ENCODE data around the gene UBN1. TPM values are rescaled to one million over a fixed set of nuclear protein-coding genes. Genes with fewer than 3 reads are reported as not detected.
A peak's percentile ranks its signal among the peaks of the same experiment; 100 is the strongest.

Gene UBN1
- total and polyA plus RNA-seq, 8 donors: 31.3 to 41.1 (median 36.4) TPM

DNA sequence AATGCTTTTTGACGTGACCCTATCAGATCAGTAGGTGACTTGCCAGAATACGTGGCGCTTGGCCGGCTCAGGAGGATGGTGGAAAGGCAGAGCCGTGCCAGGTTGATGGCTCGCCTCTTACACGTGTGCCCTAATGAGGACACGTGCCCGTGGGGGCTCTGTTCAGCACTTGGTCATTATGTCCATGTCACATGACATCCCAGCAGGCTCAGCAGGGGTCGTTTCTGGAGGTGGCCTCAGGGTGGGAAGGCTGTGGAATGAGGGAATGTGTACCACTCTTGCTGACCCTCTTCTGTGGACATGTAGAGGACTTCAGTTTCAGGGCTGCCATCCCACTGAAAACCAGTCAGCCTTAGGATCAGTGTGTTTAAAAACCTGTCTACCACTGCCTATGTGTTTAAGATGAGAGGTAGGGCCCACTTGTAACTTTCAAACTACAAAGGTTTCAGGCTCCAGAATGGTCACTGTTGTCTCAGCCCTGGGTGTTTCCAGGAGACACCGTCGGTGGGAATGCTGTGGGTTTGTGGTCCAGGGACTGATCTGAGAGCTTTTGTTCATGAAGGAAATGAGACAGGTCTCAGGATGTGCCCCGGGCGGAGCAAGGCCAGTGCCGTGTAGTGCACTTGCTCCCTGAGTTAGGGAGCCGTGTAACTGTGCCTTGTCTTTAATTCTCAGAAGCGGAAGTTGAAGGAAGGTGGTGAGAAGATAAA is 12.1 kb downstream of the UBN1 start:
- no peak for ATAC-seq
- Histone ChIP-seq H3K27ac (no peak overlapping the region), H3K4me1 (peaks cover 0 to 35% of the 10 kb centered on the region in 2 donors), H3K27me3 (no peaks in the 10 kb centered on the region), H3K36me3 (peaks cover 0 to 82% of the 10 kb centered on the region in 2 donors), H3K9me3 (no peaks in the 10 kb centered on the region), H3K4me3 (no peak overlapping the region)
- TF ChIP-seq, protein P1, sequence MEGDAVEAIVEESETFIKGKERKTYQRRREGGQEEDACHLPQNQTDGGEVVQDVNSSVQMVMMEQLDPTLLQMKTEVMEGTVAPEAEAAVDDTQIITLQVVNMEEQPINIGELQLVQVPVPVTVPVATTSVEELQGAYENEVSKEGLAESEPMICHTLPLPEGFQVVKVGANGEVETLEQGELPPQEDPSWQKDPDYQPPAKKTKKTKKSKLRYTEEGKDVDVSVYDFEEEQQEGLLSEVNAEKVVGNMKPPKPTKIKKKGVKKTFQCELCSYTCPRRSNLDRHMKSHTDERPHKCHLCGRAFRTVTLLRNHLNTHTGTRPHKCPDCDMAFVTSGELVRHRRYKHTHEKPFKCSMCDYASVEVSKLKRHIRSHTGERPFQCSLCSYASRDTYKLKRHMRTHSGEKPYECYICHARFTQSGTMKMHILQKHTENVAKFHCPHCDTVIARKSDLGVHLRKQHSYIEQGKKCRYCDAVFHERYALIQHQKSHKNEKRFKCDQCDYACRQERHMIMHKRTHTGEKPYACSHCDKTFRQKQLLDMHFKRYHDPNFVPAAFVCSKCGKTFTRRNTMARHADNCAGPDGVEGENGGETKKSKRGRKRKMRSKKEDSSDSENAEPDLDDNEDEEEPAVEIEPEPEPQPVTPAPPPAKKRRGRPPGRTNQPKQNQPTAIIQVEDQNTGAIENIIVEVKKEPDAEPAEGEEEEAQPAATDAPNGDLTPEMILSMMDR (IDR thresholded peaks at IDR 0.05): no peak
- intact Hi-C loops (cut with DNase I): no loop called here
- DNase-seq: no peak

DNA sequence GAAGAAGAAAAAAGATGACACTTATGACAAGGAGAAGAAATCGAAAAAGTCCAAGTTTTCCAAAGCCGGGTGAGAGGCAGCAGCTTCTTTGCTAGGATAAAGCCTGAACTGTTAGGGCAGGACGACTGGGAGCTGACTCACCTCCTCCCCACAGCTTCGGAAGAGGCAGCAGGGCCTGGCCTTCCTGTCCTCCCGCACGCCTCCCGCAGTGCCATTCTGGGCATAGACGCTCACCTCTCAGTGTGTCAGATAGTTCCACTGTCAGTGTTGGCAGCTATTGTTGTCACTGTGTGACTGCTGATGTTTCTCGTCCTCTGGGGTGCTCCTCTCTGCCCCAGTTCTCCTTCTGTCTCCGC is 12.6 kb downstream of the UBN1 start:
- Histone ChIP-seq H3K9me3 (no peaks in the 10 kb centered on the region), H3K4me1 (peaks cover 0 to 40% of the 10 kb centered on the region in 2 donors), H3K27me3 (no peaks in the 10 kb centered on the region), H3K27ac (no peak overlapping the region), H3K36me3 (peaks cover 0 to 76% of the 10 kb centered on the region in 2 donors), H3K4me3 (no peak overlapping the region)
- DNase-seq (no peak), ATAC-seq (no peak)
- intact Hi-C loops (cut with DNase I): no loop called here
- TF ChIP-seq, protein P1 (IDR thresholded peaks at IDR 0.05): no peak

DNA sequence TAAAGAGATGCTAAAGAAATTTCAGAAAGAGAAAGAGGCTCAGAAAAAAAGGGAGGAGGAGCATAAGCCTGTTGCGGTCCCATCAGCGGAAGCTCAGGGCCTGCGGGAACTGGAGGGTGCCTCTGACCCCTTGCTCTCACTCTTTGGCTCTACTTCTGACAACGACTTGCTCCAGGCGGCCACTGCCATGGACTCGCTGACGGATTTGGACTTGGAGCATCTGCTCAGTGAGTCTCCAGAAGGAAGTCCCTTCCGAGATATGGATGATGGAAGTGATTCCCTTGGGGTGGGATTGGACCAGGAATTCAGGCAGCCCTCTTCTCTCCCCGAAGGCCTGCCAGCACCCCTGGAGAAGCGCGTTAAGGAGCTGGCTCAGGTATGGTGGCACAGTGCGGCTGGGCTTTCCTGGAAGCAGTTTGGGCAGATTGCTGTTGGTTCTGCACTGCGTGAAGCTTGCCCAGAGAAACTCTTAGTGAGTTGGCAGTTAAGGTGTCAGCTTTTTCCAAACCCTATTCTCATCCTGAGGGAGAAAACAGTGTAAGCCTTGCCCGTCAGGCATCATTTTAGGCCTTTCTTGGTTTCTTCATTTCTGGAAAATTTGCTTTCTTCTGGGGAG is 13.6 kb downstream of the UBN1 start:
- TF ChIP-seq, protein P1 (IDR thresholded peaks at IDR 0.05): no peak
- Histone ChIP-seq H3K36me3 (peaks cover 0 to 67% of the 10 kb centered on the region in 2 donors), H3K9me3 (no peaks in the 10 kb centered on the region), H3K27ac (no peak overlapping the region), H3K4me3 (no peak overlapping the region), H3K27me3 (no peaks in the 10 kb centered on the region), H3K4me1 (peaks cover 0 to 44% of the 10 kb centered on the region in 2 donors)
- intact Hi-C loops (cut with DNase I): no loop called here
- DNase-seq (no peak), ATAC-seq (no peak)

DNA sequence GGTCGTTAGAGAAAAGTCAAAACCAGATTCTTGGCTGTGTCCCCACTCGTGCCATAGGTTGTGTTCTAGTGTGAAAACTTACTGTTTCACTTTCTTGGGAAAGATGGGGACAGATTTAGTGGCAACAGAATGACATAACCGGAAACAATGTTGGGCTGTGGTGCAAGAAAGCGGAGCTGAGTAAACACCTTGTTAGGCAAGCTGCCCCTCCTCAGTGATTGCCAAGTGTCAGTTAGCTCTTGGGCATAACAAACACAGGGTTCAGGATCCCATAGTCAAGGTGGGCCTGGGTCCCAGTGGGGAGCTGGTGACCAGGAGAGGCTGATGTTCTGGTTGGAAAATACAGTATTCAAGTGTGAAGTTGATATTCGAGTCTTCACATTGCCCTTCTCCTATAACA is 15.4 kb downstream of the UBN1 start:
- DNase-seq (no peak), ATAC-seq (peak; percentile 71)
- Histone ChIP-seq H3K9me3 (no peaks in the 10 kb centered on the region), H3K27ac (peak overlapping the region in 1 of 2 donors; percentile 71), H3K4me1 (peaks cover 0 to 44% of the 10 kb centered on the region in 2 donors), H3K27me3 (no peaks in the 10 kb centered on the region), H3K4me3 (no peak overlapping the region), H3K36me3 (peaks cover 0 to 61% of the 10 kb centered on the region in 2 donors)
- TF ChIP-seq, protein P1 (IDR thresholded peaks at IDR 0.05): no peak
- intact Hi-C loops (cut with DNase I): no loop called here

DNA sequence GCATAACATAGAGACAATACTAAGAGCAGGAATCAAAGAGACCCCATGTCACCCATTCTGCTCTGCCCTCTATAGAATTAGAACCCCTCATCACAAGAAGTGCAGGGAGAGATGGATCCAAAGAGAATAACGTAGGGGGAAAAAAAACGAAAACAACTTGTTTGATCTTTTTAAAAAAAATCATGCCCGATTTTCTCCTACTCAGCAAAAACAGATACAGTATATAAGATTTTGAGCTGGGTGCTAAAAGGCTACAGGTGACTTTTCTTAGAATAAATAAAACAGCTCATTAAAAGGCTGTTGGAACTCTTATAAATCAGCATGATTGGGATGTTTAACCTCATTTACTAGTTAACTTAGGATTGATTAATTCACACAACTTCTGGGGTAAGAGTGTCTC is 17.4 kb downstream of the UBN1 start:
- TF ChIP-seq, protein P1 (IDR thresholded peaks at IDR 0.05): no peak
- no peaks in the 10 kb centered on the region for H3K27me3 ChIP-seq
- DNase-seq: no peak
- no peaks in the 10 kb centered on the region for H3K9me3 ChIP-seq
- intact Hi-C loops (cut with DNase I): no loop called here
- no peak overlapping the region for H3K4me3 ChIP-seq
- no peak for ATAC-seq
- H3K36me3 ChIP-seq: peaks cover 0 to 55% of the 10 kb centered on the region in 2 donors
- H3K27ac ChIP-seq: peak overlapping the region in 1 of 2 donors; percentile 71
- peaks cover 0 to 51% of the 10 kb centered on the region in 2 donors for H3K4me1 ChIP-seq

Data from left lung (tissue), 10 donors.